IPS DF 6.9 (cell line): Measurements from ENCODE around the gene PDX1.

ENCODE experiments used
- DNase-seq: peaks from one replicate; pipeline ENCODE4 v3.0.0-alpha.2; 2013; ENCODE audit warnings: low read depth, low spot score
- H3K27ac ChIP-seq: one replicate; pipeline ENCODE4 v1.5.1; 2013; ENCODE audit warnings: low read length, control low read depth
- H3K27me3 ChIP-seq: 2 replicates; pipeline ENCODE4 v1.6.1; 2013; ENCODE audit warnings: mild to moderate bottlenecking, low read length; ENCODE audit not compliant: control insufficient read depth, insufficient read depth
- H3K36me3 ChIP-seq: 2 replicates; pipeline ENCODE4 v1.6.1; 2013; ENCODE audit warnings: low read length; ENCODE audit not compliant: control insufficient read depth, insufficient read depth
- H3K4me1 ChIP-seq: 2 replicates; pipeline ENCODE4 v1.6.1; 2013; ENCODE audit warnings: low read length; ENCODE audit not compliant: control insufficient read depth, insufficient read depth
- H3K4me3 ChIP-seq: 2 replicates; pipeline ENCODE4 v1.5.1; 2013; ENCODE audit warnings: mild to moderate bottlenecking, low read length
- H3K9me3 ChIP-seq: 2 replicates; pipeline ENCODE4 v1.6.1; 2013; ENCODE audit warnings: low read length, inconsistent platforms; ENCODE audit not compliant: control insufficient read depth, insufficient read depth
- WGBS: extraction: QIAGEN DNeasy Blood & Tissue Kit; methylation state at CpG from one replicate; pipeline ENCODE4 v1.1.7; 2013; ENCODE audit warnings: mixed read lengths, missing lambda C conversion rate; ENCODE audit not compliant: insufficient read length, insufficient coverage; 5-methylcytosine and 5-hydroxymethylcytosine counted together

The PDX1 gene

DNA sequence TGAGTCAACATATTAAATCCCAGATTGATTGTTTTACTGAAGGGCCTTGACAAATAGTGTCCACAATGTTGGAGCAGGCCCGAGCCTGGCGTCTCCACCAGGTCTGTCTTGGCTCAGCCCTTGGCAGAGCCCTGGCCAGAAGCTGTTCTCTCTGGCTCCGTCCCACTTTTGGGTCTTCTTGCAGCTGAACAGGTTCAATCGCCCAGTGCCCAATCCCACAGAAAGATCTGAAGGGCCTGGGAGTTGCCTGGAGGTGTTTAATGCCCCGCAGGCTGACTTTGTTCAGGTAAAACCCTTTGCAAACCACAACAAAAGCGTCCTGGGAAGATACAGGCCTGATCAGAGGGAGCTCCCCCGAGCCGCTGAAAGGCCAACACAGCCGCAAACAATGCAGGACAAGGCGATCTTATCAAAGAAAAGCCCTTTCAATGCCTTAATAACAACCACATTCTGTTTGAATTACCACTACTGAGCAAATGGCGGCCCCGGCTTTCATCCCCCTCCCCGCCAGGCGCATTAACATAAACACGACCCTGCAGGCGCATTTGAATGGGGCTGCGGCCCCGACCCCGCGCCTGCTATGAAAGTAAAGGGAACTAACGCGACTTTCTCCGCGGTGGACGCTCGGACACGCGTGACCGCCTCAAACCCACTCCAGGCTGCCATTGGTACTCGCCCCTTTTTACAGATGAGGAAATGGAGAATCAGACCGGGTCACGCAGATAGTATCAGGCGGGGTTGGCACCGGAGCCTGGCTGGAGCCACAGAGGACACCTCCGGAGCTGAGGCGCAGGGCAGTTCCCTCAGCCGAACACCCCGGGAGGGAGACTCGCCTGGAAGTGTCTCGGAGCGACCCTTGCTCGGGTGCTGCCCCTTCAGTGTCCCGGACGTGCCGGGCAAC is 46.2 kb downstream of the PDX1 start:
- H3K36me3 ChIP-seq: no peaks in the 10 kb centered on the region
- peaks cover 91% of the 10 kb centered on the region for H3K27me3 ChIP-seq
- H3K4me3 ChIP-seq: no peak overlapping the region
- WGBS: no CpG with 5 or more reads among the region's 45 CpGs
- H3K27ac ChIP-seq: no peak overlapping the region
- no peak for DNase-seq
- peaks cover 18% of the 10 kb centered on the region for H3K4me1 ChIP-seq
- no peaks in the 10 kb centered on the region for H3K9me3 ChIP-seq

DNA sequence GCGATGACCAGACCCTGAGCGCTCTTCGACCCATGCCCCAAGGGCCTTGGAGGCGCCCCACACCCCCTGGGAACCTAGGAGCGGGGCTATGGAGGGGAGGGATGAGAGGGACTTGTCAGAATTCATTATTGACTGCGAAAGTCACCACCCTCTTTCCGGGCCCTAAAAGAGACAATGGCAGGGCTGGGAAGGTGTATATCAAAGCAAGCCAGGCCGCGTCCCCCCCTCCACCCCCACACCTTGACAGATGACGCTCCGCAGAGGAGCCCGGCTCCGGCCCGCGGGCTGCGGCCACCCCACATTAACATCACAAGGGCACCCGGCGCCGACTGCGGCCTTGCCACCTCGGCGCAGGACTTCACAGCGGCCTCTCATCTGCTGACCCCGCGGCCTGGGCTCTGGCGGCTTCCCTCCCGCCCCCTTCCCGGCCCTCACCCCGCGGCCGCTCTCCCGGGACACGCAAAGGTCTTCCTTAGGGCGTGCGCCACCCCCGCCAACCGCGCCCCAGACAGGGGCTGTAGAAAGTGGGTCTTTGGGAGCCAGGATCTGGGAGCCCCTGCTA is 46.9 kb downstream of the PDX1 start:
- no peak overlapping the region for H3K4me3 ChIP-seq
- H3K36me3 ChIP-seq: no peaks in the 10 kb centered on the region
- peaks cover 91% of the 10 kb centered on the region for H3K27me3 ChIP-seq
- no peak for DNase-seq
- no peak overlapping the region for H3K27ac ChIP-seq
- H3K9me3 ChIP-seq: no peaks in the 10 kb centered on the region
- WGBS: no CpG with 5 or more reads among the region's 38 CpGs
- H3K4me1 ChIP-seq: peaks cover 19% of the 10 kb centered on the region

DNA sequence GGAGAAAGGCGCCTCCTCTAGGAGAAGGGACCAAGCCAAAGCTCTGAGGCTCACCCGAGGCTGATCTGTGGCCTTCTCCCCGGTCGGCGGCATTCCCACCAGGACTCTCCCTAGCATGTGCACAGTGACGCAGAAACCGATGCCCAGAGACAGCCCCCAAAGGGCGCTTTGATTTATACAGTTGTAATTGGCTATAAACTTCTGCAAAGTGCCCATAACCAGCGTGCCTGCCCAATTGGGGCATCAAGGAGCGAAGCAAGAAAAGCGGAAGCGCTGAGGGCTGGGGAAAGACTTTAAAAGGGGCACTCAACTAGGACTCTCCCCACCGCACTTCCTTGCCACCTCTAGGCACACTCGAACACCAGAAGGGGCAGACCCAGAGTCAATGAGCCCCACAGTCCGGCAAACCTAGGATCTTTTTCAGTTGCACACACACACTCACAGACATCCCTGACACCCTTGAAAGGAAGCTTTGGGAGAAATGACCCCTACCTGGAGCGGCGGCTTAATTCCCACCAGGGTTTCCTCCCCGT is 47.5 kb downstream of the PDX1 start:
- H3K4me3 ChIP-seq: no peak overlapping the region
- no CpG with 5 or more reads among the region's 18 CpGs for WGBS
- H3K27me3 ChIP-seq: peaks cover 93% of the 10 kb centered on the region
- no peaks in the 10 kb centered on the region for H3K36me3 ChIP-seq
- peaks cover 19% of the 10 kb centered on the region for H3K4me1 ChIP-seq
- no peaks in the 10 kb centered on the region for H3K9me3 ChIP-seq
- no peak overlapping the region for H3K27ac ChIP-seq
- DNase-seq: no peak

DNA sequence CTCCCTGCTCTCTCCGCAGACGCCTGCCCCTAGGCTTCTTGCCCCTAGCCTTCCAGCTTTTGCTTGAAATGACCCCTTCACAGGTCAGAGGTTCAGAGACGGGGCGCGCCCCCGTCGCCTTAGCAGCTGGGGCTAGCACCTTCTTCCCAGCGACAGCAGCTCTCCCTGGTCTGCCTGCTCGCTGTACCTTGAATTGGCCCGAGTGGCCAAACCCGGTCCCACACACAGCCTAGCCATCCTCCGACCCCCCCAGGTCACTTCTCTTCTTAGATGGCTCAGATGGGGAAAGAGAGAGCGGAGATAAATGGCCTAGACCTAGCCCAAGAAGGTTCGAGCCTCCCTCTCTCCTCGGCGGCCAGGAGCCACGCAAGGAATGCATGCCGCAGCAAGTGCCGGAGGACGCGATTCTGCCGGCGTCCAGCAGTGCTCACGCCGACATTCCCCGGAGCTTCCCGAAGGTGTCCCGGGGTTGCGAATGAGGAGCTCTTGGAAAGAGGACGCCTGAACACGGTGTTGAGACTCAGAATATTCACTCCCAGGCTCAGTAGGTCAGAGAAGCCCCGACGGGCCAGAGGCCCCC is 48.0 kb downstream of the PDX1 start:
- Histone ChIP-seq H3K4me1 (peaks cover 17% of the 10 kb centered on the region), H3K9me3 (no peaks in the 10 kb centered on the region), H3K27ac (no peak overlapping the region), H3K4me3 (no peak overlapping the region), H3K27me3 (peaks cover 93% of the 10 kb centered on the region), H3K36me3 (no peaks in the 10 kb centered on the region)
- WGBS: no CpG with 5 or more reads among the region's 33 CpGs
- no peak for DNase-seq

DNA sequence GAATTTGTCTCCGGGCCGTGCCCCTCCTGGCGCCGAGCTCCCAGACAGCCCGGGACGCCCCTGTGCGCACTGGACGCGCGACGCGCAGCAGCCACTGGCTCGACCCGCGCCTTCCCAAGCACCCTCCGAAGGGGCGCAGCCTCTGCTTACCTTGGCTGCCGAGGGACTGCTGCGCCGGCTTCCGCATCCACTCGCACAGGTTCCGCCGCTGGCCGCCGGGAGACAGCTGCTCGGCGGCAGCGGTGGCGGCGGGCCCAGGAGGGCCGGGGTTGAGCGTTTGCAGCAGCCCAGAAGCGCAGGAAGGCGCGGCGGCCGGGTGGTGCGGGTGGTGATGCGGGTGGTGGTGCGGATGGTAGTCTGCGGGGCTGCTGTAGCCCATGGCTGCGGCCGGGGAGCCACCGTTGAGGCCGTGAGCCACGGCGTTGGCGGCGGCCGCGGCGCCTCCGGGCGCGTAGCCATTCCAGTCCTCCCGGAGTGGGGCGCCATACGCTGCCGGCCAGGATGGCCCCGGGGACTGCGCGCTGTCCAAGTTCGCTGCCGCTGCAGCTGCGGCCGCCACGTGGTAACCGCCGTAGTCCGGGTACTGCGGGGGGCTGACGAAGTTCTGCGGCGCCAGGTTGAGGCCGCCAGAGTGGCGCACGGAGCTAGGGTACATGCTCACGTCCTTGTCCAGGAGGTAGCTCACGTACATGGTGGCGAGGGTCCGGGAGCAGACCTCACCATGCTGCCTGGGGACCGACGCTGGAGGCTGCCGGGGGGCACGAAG is 48.7 kb downstream of the PDX1 start:
- DNase-seq: no peak
- Histone ChIP-seq H3K27me3 (peaks cover 93% of the 10 kb centered on the region), H3K36me3 (no peaks in the 10 kb centered on the region), H3K27ac (no peak overlapping the region), H3K9me3 (no peaks in the 10 kb centered on the region), H3K4me1 (peaks cover 15% of the 10 kb centered on the region), H3K4me3 (peak overlapping the region; percentile 36)
- WGBS: no CpG with 5 or more reads among the region's 86 CpGs

DNA sequence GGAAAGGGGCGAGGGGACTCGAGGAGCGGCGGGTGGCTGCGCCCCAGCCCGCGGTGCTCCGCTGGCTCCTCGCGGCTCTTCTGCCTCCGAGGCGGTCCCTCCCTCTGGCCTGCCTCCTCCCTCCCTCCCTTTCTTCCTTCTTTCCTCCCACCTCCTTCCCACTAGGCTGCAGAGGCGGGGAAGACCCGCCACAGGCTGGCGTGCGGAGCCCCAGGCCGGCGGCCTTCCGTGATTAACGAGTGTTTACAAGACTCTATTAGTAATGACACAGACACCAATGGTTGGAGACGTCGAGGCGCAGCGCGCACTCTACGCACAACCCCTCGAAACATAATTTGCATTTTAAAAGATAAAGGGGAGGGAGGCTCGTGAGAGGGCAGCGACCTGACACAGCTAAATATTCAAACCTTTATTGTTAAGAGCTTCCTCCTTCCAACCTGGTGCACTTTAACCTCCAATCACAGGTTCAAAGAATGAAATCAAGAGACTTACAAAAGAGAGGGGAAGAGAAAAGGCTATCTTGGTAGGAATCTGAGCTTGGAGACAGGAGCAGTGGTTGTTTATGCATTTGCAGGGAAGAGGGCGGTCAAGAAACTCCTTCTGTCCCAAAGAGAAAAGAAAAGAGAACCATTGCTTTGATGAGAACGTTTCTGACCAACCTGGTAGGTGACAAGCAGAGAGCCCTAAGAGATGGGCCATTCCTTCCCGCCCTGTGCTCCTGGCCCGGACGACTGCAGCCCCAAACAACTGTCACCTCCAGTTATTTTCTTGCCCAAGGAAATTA is 49.5 kb downstream of the PDX1 start, which contains the start of gene CDX2:
CDX2 (minus strand) TSS at position 234 of the 784 bp plus-strand sequence. CDS start 309 bp downstream, outside the sequence.
- peaks cover 15% of the 10 kb centered on the region for H3K4me1 ChIP-seq
- WGBS: no CpG with 5 or more reads among the region's 34 CpGs
- H3K27ac ChIP-seq: no peak within 1 kb of the TSS

DNA sequence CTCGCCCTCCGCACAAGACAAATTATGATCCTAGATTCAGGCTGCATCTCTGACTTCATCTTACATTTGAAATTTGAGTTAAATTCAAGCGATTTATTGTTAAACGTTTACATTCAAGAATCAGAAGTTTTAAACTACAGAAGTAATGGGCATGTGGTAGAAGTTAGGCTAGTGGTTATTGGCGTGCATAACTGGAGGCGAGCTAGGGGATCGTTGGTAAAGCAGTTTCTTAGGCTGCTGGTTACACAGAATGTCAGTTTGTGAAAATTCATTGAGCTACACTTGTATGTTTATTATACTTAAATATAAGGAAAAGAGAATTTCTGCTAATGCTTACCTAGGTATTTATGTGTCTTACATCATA is 50.0 kb downstream of the PDX1 start:
- H3K27me3 ChIP-seq: peaks cover 94% of the 10 kb centered on the region
- no peaks in the 10 kb centered on the region for H3K9me3 ChIP-seq
- no peak overlapping the region for H3K4me3 ChIP-seq
- no peaks in the 10 kb centered on the region for H3K36me3 ChIP-seq
- no CpG with 5 or more reads among the region's 7 CpGs for WGBS
- DNase-seq: no peak
- H3K4me1 ChIP-seq: peaks cover 15% of the 10 kb centered on the region
- H3K27ac ChIP-seq: no peak overlapping the region

More for the DNA sequence above, 49.5 kb downstream of the PDX1 start, which contains the start of gene CDX2:
- DNase-seq: no peak
- H3K27me3 ChIP-seq: peaks cover 94% of the 10 kb centered on the region
- H3K9me3 ChIP-seq: no peaks in the 10 kb centered on the region
- no peaks in the 10 kb centered on the region for H3K36me3 ChIP-seq
- H3K4me3 ChIP-seq: peak within 1 kb of the TSS; percentile 36

DNA sequence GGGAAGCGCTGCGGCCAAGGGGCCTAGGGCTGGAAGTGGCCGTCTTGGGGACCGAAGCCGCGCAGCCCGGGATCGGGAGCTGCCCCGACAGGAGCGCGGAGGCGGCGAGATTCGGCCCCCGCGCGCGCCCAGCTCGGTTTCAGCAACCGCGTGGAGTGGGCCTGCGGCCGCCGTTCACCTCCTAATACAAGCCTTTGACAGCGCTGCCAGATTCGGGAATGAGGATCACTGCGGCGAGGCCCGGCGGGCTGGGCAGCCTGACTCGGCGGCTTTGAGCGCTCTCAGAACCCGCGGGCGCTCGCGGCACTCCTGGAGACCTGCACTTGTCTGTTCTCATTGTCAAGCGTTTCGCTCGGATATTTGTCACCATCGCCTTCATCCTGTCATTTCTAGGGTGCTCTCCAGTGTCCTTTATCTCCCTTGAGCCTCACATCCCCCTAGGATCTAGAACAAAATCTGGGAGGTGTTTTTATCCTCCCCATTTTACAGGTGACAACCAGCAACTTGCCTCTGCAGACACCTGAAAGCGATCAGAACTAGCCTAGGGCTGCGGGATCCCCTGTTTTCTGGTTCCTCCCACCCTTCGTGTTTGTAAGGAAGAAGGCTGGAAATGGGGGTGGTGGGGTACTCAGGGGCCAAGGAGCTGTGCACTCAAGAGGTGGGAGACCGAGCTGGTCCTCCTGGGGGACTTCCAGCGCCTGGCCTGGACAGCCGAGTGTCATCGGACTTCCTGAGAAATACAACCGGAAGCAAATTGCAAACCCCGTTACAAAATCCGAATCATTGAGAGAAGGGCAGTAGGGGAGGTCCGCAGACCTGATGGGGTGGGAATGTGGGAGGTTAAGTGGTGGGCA is 50.8 kb downstream of the PDX1 start:
- Histone ChIP-seq H3K27ac (no peak overlapping the region), H3K4me3 (no peak overlapping the region), H3K9me3 (no peaks in the 10 kb centered on the region), H3K4me1 (peaks cover 14% of the 10 kb centered on the region), H3K36me3 (no peaks in the 10 kb centered on the region), H3K27me3 (peaks cover 94% of the 10 kb centered on the region)
- DNase-seq: no peak
- WGBS: no CpG with 5 or more reads among the region's 53 CpGs

DNA sequence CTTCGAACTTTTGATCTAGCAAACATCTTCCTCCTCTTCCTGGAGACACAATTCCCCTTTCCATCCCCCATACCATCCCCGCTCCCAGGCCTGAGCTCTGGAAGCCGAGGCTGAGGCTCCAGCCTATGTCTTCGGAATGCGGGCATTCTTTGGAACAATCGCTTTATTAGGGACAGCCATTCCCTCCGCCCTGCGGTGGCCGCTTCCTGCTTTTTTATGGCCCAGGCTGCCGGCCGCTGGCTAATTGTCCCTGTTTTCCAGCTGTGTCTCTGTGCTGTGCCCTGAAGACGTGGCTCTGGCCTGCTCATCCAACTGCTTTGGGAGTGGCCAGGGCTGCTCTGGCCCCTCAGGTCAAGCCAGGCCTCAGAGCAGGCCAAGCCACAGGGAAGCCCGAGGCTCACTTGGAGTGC is 51.4 kb downstream of the PDX1 start:
- Histone ChIP-seq H3K4me3 (no peak overlapping the region), H3K4me1 (peaks cover 12% of the 10 kb centered on the region), H3K27ac (no peak overlapping the region), H3K36me3 (no peaks in the 10 kb centered on the region), H3K9me3 (no peaks in the 10 kb centered on the region), H3K27me3 (peaks cover 97% of the 10 kb centered on the region)
- DNase-seq: no peak
- WGBS: no CpG with 5 or more reads among the region's 13 CpGs
